Smooth muscle cell (in vitro differentiated cells): ENCODE measurements around the gene PRRC2C. TPM values are rescaled to one million over a fixed set of nuclear protein-coding genes. Genes with fewer than 3 reads are reported as not detected.

Experiments used
- DNase-seq: peaks from one replicate; lab custom pipeline; 2025; ENCODE audit not compliant: unreplicated experiment; lab: John Stamatoyannopoulos, UW
- H2AFZ ChIP-seq: fragments of 200-600 bp; sonication (generic); 2 replicates; pipeline ENCODE4 v1.6.0; 2016; ENCODE audit warnings: antibody characterized with exemption, low read depth, mild to moderate bottlenecking
- H3F3A ChIP-seq: fragments of 200-600 bp; sonication (generic); 2 replicates; pipeline ENCODE4 v1.6.0; 2017; ENCODE audit warnings: antibody characterized with exemption, low read depth
- H3K27ac ChIP-seq: fragments of 200-600 bp; sonication (generic); 2 replicates; pipeline ENCODE4 v1.5.1; 2016; ENCODE audit warnings: low read depth, mild to moderate bottlenecking
- H3K27me3 ChIP-seq: fragments of 200-600 bp; sonication (generic); 2 replicates; pipeline ENCODE4 v1.6.1; 2016; ENCODE audit warnings: low read depth, mild to moderate bottlenecking
- H3K36me3 ChIP-seq: fragments of 200-600 bp; sonication (generic); 2 replicates; pipeline ENCODE4 v1.5.1; 2016; ENCODE audit warnings: low read depth
- H3K4me1 ChIP-seq: fragments of 200-600 bp; sonication (generic); 2 replicates; pipeline ENCODE4 v1.5.1; 2016; ENCODE audit warnings: low read depth
- H3K4me2 ChIP-seq: fragments of 200-600 bp; sonication (generic); 2 replicates; pipeline ENCODE4 v1.6.0; 2016; ENCODE audit warnings: mild to moderate bottlenecking
- H3K4me3 ChIP-seq: fragments of 200-600 bp; sonication (generic); 2 replicates; pipeline ENCODE4 v1.5.1; 2016; ENCODE audit warnings: mild to moderate bottlenecking
- H3K79me2 ChIP-seq: fragments of 200-600 bp; sonication (generic); 2 replicates; pipeline ENCODE4 v1.6.0; 2016; ENCODE audit warnings: low read depth, mild to moderate bottlenecking
- H3K9ac ChIP-seq: fragments of 200-600 bp; sonication (generic); 2 replicates; pipeline ENCODE4 v1.6.0; 2016; ENCODE audit warnings: low read depth
- H3K9me3 ChIP-seq: fragments of 200-600 bp; sonication (generic); replicated peaks from 2 replicates; pipeline ENCODE4 v1.5.1; 2016; ENCODE audit warnings: low read depth
- H4K20me1 ChIP-seq: fragments of 200-600 bp; sonication (generic); 2 replicates; pipeline ENCODE4 v1.6.0; 2016; ENCODE audit warnings: low read depth
- WGBS: methylation state at CpG from one replicate; pipeline ENCODE4 v1.1.7; 2016; ENCODE audit warnings: low lambda C conversion rate; 5-methylcytosine and 5-hydroxymethylcytosine counted together
- polyA plus RNA-seq: library from polyadenylated mRNA; unstranded; fragments of >200 nt; fragmentation: Nextera tagmentation; extraction: Ambion mirVana; gene quantifications from 2 replicates; pipeline ENCODE4 v1.2.1, GENCODE V29; 2016
- total RNA-seq: library from RNA; depleted of rRNA; stranded (reverse); fragments of >200 nt; gene quantifications from 2 replicates; pipeline ENCODE4 v1.2.3, GENCODE V29; 2014
- TF ChIP-seq, protein P1 (sequence below): fragments of 200-600 bp; sonication (generic); IDR thresholded peaks from 2 replicates; pipeline ENCODE4 v1.5.1; 2017; ENCODE audit warnings: borderline replicate concordance, mild to moderate bottlenecking, antibody characterized with exemption; ENCODE audit not compliant: insufficient read depth, poor library complexity, severe bottlenecking

The PRRC2C gene
- total and polyA plus RNA-seq, 2 experiments from 2014 or later = 89.8 to 106 TPM

DNA sequence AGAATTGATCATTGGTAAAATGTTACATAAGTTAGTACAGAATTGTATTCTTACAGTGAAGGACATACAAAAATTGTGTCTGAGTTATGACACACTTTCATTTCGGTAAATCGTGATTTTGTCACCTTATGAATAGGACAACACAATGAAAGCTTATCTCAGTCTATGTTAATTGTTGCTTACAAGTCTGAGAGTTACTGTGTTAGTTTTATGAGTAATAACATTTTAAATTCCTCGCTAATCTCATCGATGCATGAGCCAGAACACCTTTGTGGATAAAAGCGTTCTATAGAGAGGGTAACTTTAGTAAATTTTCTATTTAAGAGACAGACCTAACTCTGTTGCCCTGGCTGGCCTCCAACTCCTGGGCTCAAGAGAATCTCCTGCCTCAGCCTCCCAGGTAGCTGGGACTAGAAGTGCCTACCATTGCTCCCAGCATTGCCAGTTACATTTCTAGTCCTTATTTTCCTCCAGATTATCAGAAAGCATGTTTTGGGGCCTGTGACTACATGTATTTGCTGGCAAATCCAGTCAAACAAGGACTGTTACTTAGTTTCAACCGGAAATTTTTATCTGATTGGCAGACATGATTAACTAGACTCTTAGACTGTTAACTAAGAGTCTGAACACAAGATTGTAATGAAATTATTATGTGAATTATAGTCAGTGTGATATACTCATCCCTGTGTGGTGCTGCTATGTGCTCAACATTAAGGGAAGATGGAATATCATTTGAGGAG, 3.0 kb downstream of the PRRC2C start:
- Histone ChIP-seq H3K79me2 (peaks cover 79% of the 10 kb centered on the region), H3K27me3 (no peaks in the 10 kb centered on the region), H3K4me2 (peak overlapping the region; percentile 94), H3K9ac (no peak overlapping the region), H3K27ac (peak overlapping the region; percentile 15), H3K4me1 (peaks cover 25% of the 10 kb centered on the region), H4K20me1 (peaks cover 73% of the 10 kb centered on the region), H3K36me3 (no peaks in the 10 kb centered on the region), H3F3A (no peaks in the 10 kb centered on the region), H3K4me3 (peak overlapping the region; percentile 85), H2AFZ (no peak overlapping the region), H3K9me3 (no peaks in the 10 kb centered on the region)
- no peak for DNase-seq
- TF ChIP-seq, protein P1, sequence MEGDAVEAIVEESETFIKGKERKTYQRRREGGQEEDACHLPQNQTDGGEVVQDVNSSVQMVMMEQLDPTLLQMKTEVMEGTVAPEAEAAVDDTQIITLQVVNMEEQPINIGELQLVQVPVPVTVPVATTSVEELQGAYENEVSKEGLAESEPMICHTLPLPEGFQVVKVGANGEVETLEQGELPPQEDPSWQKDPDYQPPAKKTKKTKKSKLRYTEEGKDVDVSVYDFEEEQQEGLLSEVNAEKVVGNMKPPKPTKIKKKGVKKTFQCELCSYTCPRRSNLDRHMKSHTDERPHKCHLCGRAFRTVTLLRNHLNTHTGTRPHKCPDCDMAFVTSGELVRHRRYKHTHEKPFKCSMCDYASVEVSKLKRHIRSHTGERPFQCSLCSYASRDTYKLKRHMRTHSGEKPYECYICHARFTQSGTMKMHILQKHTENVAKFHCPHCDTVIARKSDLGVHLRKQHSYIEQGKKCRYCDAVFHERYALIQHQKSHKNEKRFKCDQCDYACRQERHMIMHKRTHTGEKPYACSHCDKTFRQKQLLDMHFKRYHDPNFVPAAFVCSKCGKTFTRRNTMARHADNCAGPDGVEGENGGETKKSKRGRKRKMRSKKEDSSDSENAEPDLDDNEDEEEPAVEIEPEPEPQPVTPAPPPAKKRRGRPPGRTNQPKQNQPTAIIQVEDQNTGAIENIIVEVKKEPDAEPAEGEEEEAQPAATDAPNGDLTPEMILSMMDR = no peak
- WGBS = 91% methylated on average over 6 of the region's 6 CpGs

DNA sequence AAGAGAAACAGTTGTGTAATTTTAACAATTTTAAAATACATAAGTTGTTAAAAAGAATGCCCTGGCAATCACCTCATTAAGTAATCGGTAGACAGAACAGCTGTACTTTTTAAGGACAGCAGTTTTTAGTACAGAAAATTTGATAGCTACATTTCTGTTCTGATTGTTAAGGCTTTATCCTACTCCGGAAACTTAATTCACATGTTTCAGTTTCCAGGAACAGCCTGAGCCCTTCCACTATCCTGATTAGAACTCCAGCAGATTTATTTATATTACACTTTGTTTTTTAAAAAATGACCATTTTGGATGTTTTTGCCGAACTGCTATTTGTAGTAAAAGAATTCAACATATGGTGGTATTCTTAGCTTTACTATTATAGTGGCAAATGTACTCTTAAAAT, 8.7 kb downstream of the PRRC2C start:
- no peak for DNase-seq
- Histone ChIP-seq H4K20me1 (peaks cover 100% of the 10 kb centered on the region), H3K4me3 (no peak overlapping the region), H3K36me3 (peaks cover 4% of the 10 kb centered on the region), H3K27ac (peak overlapping the region; percentile 11), H2AFZ (no peak overlapping the region), H3K9me3 (no peaks in the 10 kb centered on the region), H3K9ac (no peak overlapping the region), H3K27me3 (no peaks in the 10 kb centered on the region), H3F3A (no peaks in the 10 kb centered on the region), H3K79me2 (peaks cover 100% of the 10 kb centered on the region), H3K4me1 (peaks cover 19% of the 10 kb centered on the region), H3K4me2 (peak overlapping the region; percentile 6)
- 71% methylated on average over 3 of the region's 3 CpGs for WGBS
- TF ChIP-seq, protein P1 = no peak

DNA sequence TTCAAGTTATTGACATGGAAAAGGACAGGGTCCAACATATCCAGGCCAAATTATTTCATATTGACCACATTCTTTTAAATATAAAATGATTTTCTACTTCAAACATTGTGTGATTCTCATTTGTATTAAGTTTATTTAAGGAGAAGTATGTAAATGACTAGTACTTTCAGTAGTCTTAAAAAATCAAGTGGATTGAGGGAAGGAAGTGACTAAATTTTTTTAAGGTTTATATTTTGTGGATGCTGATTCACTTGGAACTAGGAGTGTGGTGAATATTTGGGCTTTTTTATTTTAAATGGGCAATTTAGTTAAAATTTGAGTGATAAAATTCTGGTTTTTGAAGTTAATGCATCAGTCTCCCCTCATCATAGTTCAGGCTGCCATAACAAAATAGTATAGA, 10.1 kb downstream of the PRRC2C start:
- Histone ChIP-seq H3K4me2 (no peak overlapping the region), H3K4me1 (peaks cover 19% of the 10 kb centered on the region), H3K9me3 (no peaks in the 10 kb centered on the region), H3K27me3 (no peaks in the 10 kb centered on the region), H3K79me2 (peaks cover 100% of the 10 kb centered on the region), H3K4me3 (no peak overlapping the region), H3K9ac (no peak overlapping the region), H3K36me3 (peaks cover 4% of the 10 kb centered on the region), H3K27ac (peak overlapping the region; percentile 8), H3F3A (peaks cover 3% of the 10 kb centered on the region), H2AFZ (no peak overlapping the region), H4K20me1 (peaks cover 100% of the 10 kb centered on the region)
- TF ChIP-seq, protein P1 = no peak
- no peak for DNase-seq

DNA sequence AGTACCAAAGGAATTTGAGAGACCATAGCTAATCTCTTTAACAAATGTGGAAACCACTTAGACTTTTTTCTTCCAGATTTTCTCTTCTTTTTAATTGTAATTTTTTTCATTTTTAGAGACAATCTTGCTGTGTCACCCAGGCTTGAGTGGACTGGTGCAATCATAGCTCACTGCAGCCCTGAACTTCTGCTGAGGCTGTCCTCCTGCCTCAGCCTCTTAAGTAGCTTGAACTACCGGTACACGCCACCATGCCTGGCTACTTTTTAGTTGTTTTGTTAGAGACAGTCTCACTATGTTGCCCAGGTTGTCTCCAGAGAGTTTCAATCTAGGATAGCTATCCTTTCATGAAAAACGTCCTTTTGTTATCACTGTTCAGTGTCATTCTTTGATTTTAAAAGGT, 15.0 kb downstream of the PRRC2C start:
- peaks cover 100% of the 10 kb centered on the region for H3K79me2 ChIP-seq
- peaks cover 100% of the 10 kb centered on the region for H4K20me1 ChIP-seq
- H3K4me1 ChIP-seq = peaks cover 1% of the 10 kb centered on the region
- peaks cover 4% of the 10 kb centered on the region for H3K36me3 ChIP-seq
- no peak for DNase-seq
- H3K9me3 ChIP-seq = no peaks in the 10 kb centered on the region
- H3K27me3 ChIP-seq = no peaks in the 10 kb centered on the region
- H3K4me3 ChIP-seq = no peak overlapping the region
- no peak overlapping the region for H2AFZ ChIP-seq
- WGBS = 94% methylated on average over 3 of the region's 3 CpGs
- H3K27ac ChIP-seq = no peak overlapping the region
- H3F3A ChIP-seq = peaks cover 4% of the 10 kb centered on the region
- H3K9ac ChIP-seq = no peak overlapping the region
- TF ChIP-seq, protein P1 = no peak
- H3K4me2 ChIP-seq = no peak overlapping the region
